ENCODE data around the gene SLAMF7.

SLAMF7 gene

DNA sequence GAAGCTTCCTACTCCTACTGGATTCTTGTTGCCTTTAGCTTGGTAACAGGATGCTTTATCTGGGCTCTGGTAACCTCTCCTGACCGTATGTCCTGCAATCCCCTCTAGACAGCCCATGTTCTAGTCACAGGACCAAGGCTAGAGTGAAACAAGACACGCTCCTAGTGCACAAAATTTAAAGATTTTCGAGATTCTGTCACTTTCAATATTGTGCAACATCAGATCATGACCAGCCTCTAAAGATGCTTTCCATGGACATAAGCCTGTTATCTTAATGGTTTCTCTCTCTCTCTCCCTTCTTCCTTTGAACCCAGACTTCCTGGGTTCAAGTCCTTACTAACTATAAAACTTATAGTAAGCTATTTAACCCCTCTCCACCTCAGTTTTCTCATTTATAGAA is 55.3 kb downstream of the SLAMF7 start:
- Histone ChIP-seq H3K36me3 (ENCODE audit: insufficient read depth, low read length) (no peaks in the 10 kb centered on the region), H3K27ac (no peak overlapping the region), H3K9me3 (ENCODE audit: low read depth, low read length) (no peaks in the 10 kb centered on the region), H3K4me3 (no peak overlapping the region), H3K9ac (ENCODE audit: insufficient read length) (no peak overlapping the region)
- TF ChIP-seq POLR2AphosphoS5 (IDR thresholded peaks at IDR 0.05; ENCODE audit: borderline replicate concordance, low read depth, low read length) (no peak), FOXP2 (optimal IDR thresholded peaks at IDR 0.05; ENCODE audit: control extremely low read depth, extremely low read length, insufficient read depth) (no peak), EZH2 (IDR thresholded peaks at IDR 0.05) (no peak)
- no peak for DNase-seq (ENCODE audit: low read depth, low spot score)

DNA sequence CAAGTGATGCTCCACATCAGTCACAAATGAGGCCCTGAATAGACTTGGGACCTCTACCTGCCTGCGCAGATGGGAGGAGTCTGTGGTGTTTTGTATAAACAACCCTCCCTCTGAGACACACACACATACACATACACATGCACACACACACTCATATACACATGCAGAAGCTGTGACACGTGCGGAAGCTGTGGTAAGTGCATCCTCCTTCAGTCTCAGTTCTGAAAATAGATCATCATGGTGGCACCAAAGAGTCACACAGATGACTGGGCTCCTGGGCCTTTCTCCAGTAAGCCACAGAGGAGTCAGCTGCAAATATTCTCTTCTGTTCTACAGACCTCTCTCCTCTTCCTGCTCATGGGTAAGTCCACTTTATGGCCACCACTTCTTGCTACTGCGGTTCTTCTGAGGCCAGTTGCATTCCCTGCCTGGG is 56.9 kb downstream of the SLAMF7 start, which contains the start of gene LY9:
TSS of gene LY9 (plus strand) at position 224 of the 433 bp plus-strand sequence. CDS start at position 238, 14 bp downstream.
- no peak within 1 kb of the TSS for H3K27ac ChIP-seq
- no peak for TF ChIP-seq EZH2 (IDR thresholded peaks at IDR 0.05)
- no peak for TF ChIP-seq FOXP2 (optimal IDR thresholded peaks at IDR 0.05; ENCODE audit: control extremely low read depth, extremely low read length, insufficient read depth)
- TF ChIP-seq POLR2AphosphoS5 (IDR thresholded peaks at IDR 0.05; ENCODE audit: borderline replicate concordance, low read depth, low read length) = no peak
- no peaks in the 10 kb centered on the region for H3K36me3 ChIP-seq (ENCODE audit: insufficient read depth, low read length)
- H3K4me3 ChIP-seq = no peak within 1 kb of the TSS
- no peak for DNase-seq (ENCODE audit: low read depth, low spot score)
- no peak within 1 kb of the TSS for H3K9ac ChIP-seq (ENCODE audit: insufficient read length)
- H3K9me3 ChIP-seq (ENCODE audit: low read depth, low read length) = no peaks in the 10 kb centered on the region

DNA sequence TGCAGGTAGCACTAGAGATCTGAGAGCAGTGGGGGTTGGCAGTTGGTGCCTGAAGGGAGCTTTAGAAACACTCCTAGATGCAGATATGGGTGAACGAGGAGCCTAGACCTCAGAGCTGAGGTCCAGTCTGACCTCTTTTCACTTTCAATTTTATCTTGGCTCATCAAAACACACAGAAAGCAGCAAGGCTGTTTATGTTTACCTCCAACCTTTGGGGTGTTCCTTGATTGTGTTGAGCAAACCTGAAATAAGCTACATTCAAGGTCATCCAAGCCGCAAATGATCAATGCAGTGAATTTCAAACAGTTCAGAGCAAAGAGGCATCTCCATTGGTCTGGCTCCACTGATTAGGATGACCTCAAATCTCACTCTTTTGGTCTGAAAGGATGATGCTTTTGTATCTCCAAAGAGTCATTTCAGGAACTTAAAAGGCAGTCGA is 58.2 kb downstream of the SLAMF7 start:
- Histone ChIP-seq H3K4me3 (no peak overlapping the region), H3K9ac (ENCODE audit: insufficient read length) (no peak overlapping the region), H3K9me3 (ENCODE audit: low read depth, low read length) (no peaks in the 10 kb centered on the region), H3K27ac (no peak overlapping the region), H3K36me3 (ENCODE audit: insufficient read depth, low read length) (no peaks in the 10 kb centered on the region)
- no peak for TF ChIP-seq POLR2AphosphoS5 (IDR thresholded peaks at IDR 0.05; ENCODE audit: borderline replicate concordance, low read depth, low read length)
- TF ChIP-seq EZH2 (IDR thresholded peaks at IDR 0.05) = no peak
- no peak for DNase-seq (ENCODE audit: low read depth, low spot score)

DNA sequence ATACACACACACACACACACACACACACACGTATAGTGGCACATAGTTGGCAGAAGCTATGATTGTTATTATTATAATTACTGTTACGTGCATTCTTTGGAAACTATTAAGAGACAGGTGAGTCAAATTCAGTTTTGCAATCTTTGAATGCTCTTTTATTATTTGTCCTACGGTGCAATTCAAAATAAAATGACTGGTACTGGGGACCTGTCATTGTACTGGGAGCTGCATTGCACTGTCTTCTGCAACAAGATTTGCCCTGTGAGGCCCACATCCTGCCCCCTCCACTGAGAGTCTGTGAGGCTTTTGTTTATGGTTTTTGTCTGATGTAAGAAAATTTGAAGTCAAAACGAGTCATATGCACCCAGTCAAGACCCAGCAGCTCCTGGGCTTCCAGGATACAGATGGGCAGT is 58.8 kb downstream of the SLAMF7 start:
- no peak for DNase-seq (ENCODE audit: low read depth, low spot score)
- no peak overlapping the region for H3K27ac ChIP-seq
- TF ChIP-seq POLR2AphosphoS5 (IDR thresholded peaks at IDR 0.05; ENCODE audit: borderline replicate concordance, low read depth, low read length) (no peak), EZH2 (IDR thresholded peaks at IDR 0.05) (no peak), FOXP2 (optimal IDR thresholded peaks at IDR 0.05; ENCODE audit: control extremely low read depth, extremely low read length, insufficient read depth) (no peak)
- H3K9ac ChIP-seq (ENCODE audit: insufficient read length) = no peak overlapping the region
- no peak overlapping the region for H3K4me3 ChIP-seq
- H3K36me3 ChIP-seq (ENCODE audit: insufficient read depth, low read length) = no peaks in the 10 kb centered on the region
- H3K9me3 ChIP-seq (ENCODE audit: low read depth, low read length) = no peaks in the 10 kb centered on the region

DNA sequence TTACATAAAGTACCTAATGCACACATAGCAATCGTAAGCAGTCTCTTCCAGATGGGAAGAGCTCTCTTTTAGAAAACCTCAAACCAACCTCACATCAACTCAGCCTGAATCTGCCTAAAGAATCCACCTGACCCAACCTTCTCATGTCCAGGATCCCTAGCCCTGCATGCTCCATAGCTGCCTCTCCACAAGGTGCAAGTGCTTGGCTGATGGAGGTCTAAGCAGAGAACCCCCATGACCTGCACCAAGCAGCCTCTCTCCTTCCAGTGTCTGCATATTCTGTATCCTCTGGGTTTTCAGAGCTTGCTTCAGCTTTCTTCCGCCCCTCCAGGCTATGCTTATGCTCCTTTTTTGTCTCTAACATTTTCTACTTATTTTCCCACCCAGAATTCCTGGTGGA is 59.4 kb downstream of the SLAMF7 start:
- Histone ChIP-seq H3K9ac (ENCODE audit: insufficient read length) (no peak overlapping the region), H3K27ac (no peak overlapping the region), H3K9me3 (ENCODE audit: low read depth, low read length) (no peaks in the 10 kb centered on the region), H3K36me3 (ENCODE audit: insufficient read depth, low read length) (no peaks in the 10 kb centered on the region), H3K4me3 (no peak overlapping the region)
- DNase-seq (ENCODE audit: low read depth, low spot score) = no peak
- no peak for TF ChIP-seq EZH2 (IDR thresholded peaks at IDR 0.05)
- no peak for TF ChIP-seq FOXP2 (optimal IDR thresholded peaks at IDR 0.05; ENCODE audit: control extremely low read depth, extremely low read length, insufficient read depth)
- TF ChIP-seq POLR2AphosphoS5 (IDR thresholded peaks at IDR 0.05; ENCODE audit: borderline replicate concordance, low read depth, low read length) = no peak

DNA sequence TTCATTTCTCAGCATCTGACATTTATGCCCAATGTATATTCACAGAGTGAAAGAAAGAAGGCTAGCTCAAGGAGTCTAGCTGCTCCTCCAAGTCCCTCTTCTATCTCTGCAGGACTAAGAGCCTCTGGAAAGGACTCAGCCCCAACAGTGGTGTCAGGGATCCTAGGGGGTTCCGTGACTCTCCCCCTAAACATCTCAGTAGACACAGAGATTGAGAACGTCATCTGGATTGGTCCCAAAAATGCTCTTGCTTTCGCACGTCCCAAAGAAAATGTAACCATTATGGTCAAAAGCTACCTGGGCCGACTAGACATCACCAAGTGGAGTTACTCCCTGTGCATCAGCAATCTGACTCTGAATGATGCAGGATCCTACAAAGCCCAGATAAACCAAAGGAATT is 60.6 kb downstream of the SLAMF7 start:
- Histone ChIP-seq H3K27ac (no peak overlapping the region), H3K4me3 (no peak overlapping the region), H3K36me3 (ENCODE audit: insufficient read depth, low read length) (no peaks in the 10 kb centered on the region), H3K9ac (ENCODE audit: insufficient read length) (no peak overlapping the region), H3K9me3 (ENCODE audit: low read depth, low read length) (no peaks in the 10 kb centered on the region)
- DNase-seq (ENCODE audit: low read depth, low spot score) = no peak
- TF ChIP-seq POLR2AphosphoS5 (IDR thresholded peaks at IDR 0.05; ENCODE audit: borderline replicate concordance, low read depth, low read length) = no peak
- no peak for TF ChIP-seq EZH2 (IDR thresholded peaks at IDR 0.05)
- no peak for TF ChIP-seq FOXP2 (optimal IDR thresholded peaks at IDR 0.05; ENCODE audit: control extremely low read depth, extremely low read length, insufficient read depth)

DNA sequence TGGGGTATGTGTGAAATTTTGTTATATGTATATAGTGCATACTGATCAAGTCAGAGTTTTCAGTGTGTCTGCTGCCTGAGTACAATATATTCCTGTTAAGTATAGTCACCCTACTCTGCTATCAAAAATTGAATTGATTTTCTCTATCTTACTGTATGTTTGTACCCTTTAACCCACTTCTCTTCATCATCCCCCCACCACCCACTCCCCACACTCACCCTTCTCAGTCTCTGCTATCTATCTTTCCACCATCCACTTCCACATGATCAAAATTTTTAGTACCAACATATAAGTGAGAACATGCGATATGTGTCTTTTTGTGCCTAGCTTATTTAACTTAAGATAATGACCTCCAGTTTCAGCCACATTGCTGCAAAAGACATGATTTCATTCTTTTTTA is 61.1 kb downstream of the SLAMF7 start:
- Histone ChIP-seq H3K9ac (ENCODE audit: insufficient read length) (no peak overlapping the region), H3K27ac (no peak overlapping the region), H3K36me3 (ENCODE audit: insufficient read depth, low read length) (no peaks in the 10 kb centered on the region), H3K9me3 (ENCODE audit: low read depth, low read length) (no peaks in the 10 kb centered on the region), H3K4me3 (no peak overlapping the region)
- DNase-seq (ENCODE audit: low read depth, low spot score) = no peak
- TF ChIP-seq EZH2 (IDR thresholded peaks at IDR 0.05) = no peak

DNA sequence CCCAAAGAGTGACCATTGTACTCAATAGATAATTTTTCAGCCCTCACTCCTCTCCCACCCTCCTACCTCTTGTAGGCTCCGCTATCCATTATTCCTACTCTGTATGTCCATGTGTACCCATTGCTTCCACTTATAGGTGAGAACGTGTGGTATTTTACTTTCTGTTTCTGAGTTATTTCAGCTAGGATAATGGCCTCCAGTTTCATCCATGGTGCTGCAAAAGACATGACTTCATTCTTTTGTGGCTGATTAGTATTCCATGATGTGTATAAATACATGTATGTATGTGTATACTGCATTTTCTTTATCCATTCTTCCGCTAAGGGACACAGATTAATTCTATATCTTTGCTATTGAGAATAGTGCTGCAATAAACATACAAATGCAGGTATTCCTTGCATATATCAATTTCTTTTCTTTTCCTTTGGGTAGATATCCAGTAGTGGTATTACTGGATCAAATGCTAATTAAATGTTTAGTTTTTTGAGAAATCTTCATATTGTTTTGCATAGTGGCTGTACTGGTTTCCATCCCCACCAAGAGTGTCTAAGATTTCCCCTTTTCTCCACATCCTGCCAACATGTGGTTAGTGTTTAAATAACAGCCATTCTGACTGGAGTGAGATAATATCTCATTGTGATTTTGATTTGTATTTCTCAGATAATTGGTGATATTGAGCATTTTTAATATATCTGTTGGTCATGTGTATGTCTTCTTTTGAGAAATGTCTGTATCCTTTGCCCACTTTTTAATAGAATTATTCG is 61.8 kb downstream of the SLAMF7 start:
- no peaks in the 10 kb centered on the region for H3K36me3 ChIP-seq (ENCODE audit: insufficient read depth, low read length)
- H3K9me3 ChIP-seq (ENCODE audit: low read depth, low read length) = no peaks in the 10 kb centered on the region
- no peak overlapping the region for H3K27ac ChIP-seq
- no peak for TF ChIP-seq EZH2 (IDR thresholded peaks at IDR 0.05)
- TF ChIP-seq FOXP2 (optimal IDR thresholded peaks at IDR 0.05; ENCODE audit: control extremely low read depth, extremely low read length, insufficient read depth) = no peak
- TF ChIP-seq POLR2AphosphoS5 (IDR thresholded peaks at IDR 0.05; ENCODE audit: borderline replicate concordance, low read depth, low read length) = no peak
- no peak overlapping the region for H3K9ac ChIP-seq (ENCODE audit: insufficient read length)
- H3K4me3 ChIP-seq = no peak overlapping the region
- DNase-seq (ENCODE audit: low read depth, low spot score) = no peak
